K562 (cell line): Measurements from ENCODE around the gene ELOVL1. TPM values are rescaled to one million over a fixed set of nuclear protein-coding genes. Genes with fewer than 3 reads are reported as not detected.
A peak's percentile ranks its signal among the peaks of the same experiment; 100 is the strongest.

ENCODE experiments used
- ARID4B ChIP-seq: sonication (generic); formaldehyde crosslinking; IDR thresholded peaks from 2 replicates; pipeline ENCODE4 v1.8.0; 2022; ENCODE audit warnings: mild to moderate bottlenecking, missing genetic modification reagents
- BRCA1 ChIP-seq, 2 experiments: fragments of 450-650 bp in 1 of 2; sonication (generic) in 1 of 2; formaldehyde crosslinking in 1 of 2; IDR thresholded peaks; 2 replicates each; pipeline versions ENCODE4 v1.5.0 to v1.6.1; 2017 to 2020; ENCODE audit warnings: mild to moderate bottlenecking in 1 of 2, missing genetic modification reagents in 1 of 2
- DNMT1 ChIP-seq: fragments of 450-650 bp; IDR thresholded peaks from 2 replicates; pipeline ENCODE4 v1.6.1; 2016; ENCODE audit warnings: antibody characterized with exemption, mild to moderate bottlenecking
- HNRNPH1 ChIP-seq: fragments of 200-400 bp; formaldehyde crosslinking; optimal IDR thresholded peaks from 2 replicates; pipeline ENCODE3; 2017; ENCODE audit warnings: low read depth, mild to moderate bottlenecking, low read length, moderate library complexity
- KDM5B ChIP-seq: fragments of 200-600 bp; sonication (generic); IDR thresholded peaks from 2 replicates; pipeline ENCODE4 v1.6.1; 2012; ENCODE audit warnings: low read depth, mild to moderate bottlenecking, moderate library complexity, low read length, control low read depth, inconsistent platforms; ENCODE audit not compliant: insufficient replicate concordance
- MBD1 ChIP-seq: fragments of 250-450 bp; sonication (Bioruptor Pico); IDR thresholded peaks from 2 replicates; pipeline ENCODE4 v1.8.0; 2022; ENCODE audit warnings: inconsistent platforms
- NFATC3 ChIP-seq: fragments of 450-650 bp; IDR thresholded peaks from 2 replicates; pipeline ENCODE4 v1.6.1; 2017; ENCODE audit warnings: mild to moderate bottlenecking
- PHB ChIP-seq: fragments of 250-450 bp; sonication (Bioruptor Pico); IDR thresholded peaks from 2 replicates; pipeline ENCODE4 v1.5.0; 2021
- PRDM10 ChIP-seq: fragments of 450-650 bp; IDR thresholded peaks from 2 replicates; pipeline ENCODE4 v1.6.1; 2018; ENCODE audit not compliant: partially characterized antibody
- PURB ChIP-seq: sonication (generic); formaldehyde crosslinking; IDR thresholded peaks from 2 replicates; pipeline ENCODE4 v1.9.0; 2021; ENCODE audit warnings: low read depth, mild to moderate bottlenecking, missing genetic modification reagents
- SMAD4 ChIP-seq: fragments of 250-450 bp; sonication (Bioruptor Pico); conservative IDR thresholded peaks from 2 replicates; pipeline ENCODE4 v1.8.0; 2021; ENCODE audit warnings: inconsistent platforms, mild to moderate bottlenecking, moderate library complexity
- SRSF7 ChIP-seq: fragments of 200-400 bp; formaldehyde crosslinking; optimal IDR thresholded peaks from 2 replicates; pipeline ENCODE3; 2017; ENCODE audit warnings: mild to moderate bottlenecking, low read depth, low read length
- TAF15 ChIP-seq: fragments of 200-400 bp; formaldehyde crosslinking; IDR thresholded peaks from 2 replicates; pipeline ENCODE4 v1.6.1; 2017; ENCODE audit warnings: mild to moderate bottlenecking, low read depth, low read length, moderate library complexity
- TAF9B ChIP-seq: fragments of 450-650 bp; IDR thresholded peaks from 2 replicates; pipeline ENCODE4 v1.6.1; 2018; ENCODE audit warnings: mild to moderate bottlenecking; ENCODE audit not compliant: partially characterized antibody
- TAL1 ChIP-seq: fragments of 450-650 bp; IDR thresholded peaks from 2 replicates; pipeline ENCODE4 v1.6.1; 2016; ENCODE audit warnings: mild to moderate bottlenecking
- TGIF2 ChIP-seq: sonication (generic); formaldehyde crosslinking; IDR thresholded peaks from 2 replicates; pipeline ENCODE4 v1.8.1; 2022; ENCODE audit warnings: mild to moderate bottlenecking, missing genetic modification reagents, moderate library complexity
- ZC3H11A ChIP-seq: IDR thresholded peaks from 2 replicates; pipeline ENCODE4 v1.6.1; 2012; ENCODE audit warnings: low read depth, low read length, improper control_type of control experiment
- ZNF253 ChIP-seq: fragments of 250-450 bp; sonication (Bioruptor Pico); conservative IDR thresholded peaks from 2 replicates; pipeline ENCODE4 v1.6.1; 2021; ENCODE audit warnings: mild to moderate bottlenecking
- ZNF3 ChIP-seq: fragments of 250-450 bp; sonication (Bioruptor Pico); IDR thresholded peaks from 2 replicates; pipeline ENCODE4 v1.5.0; 2021; ENCODE audit warnings: mild to moderate bottlenecking, moderate library complexity
- polyA plus RNA-seq, 8 experiments: library from polyadenylated mRNA; depleted of rRNA in 4 of 8; stranded (reverse) in 5 of 8; unstranded in 3 of 8; fragments of >200 nt; fragmentation: Nextera tagmentation in 2 of 8; fragmentation: Illumina TruSeq in 1 of 8; extraction: Ambion mirVana in 2 of 8; extraction: Trizol in 1 of 8; gene quantifications; 2 replicates each; pipeline versions ENCODE4 v1.2.1 to v1.2.3, GENCODE V29; 2011 to 2014; ENCODE audit warnings: inconsistent platforms in 1 of 8, missing spikeins in 1 of 8
- total RNA-seq, 7 experiments: library from RNA; depleted of rRNA in 6 of 7; stranded (reverse); fragments of >200 nt in 6 of 7; fragmentation: Illumina TruSeq in 2 of 7; extraction: Trizol in 2 of 7; gene quantifications; 2 replicates each; pipeline versions ENCODE4 v1.2.1 to v1.2.3, GENCODE V29; 2011 to 2021; ENCODE audit warnings: low replicate concordance in 1 of 7

The ELOVL1 gene
- total and polyA plus RNA-seq, 9 of the 15 experiments (the other 6 are each of a cell fraction or from before 2014, with no cell fraction given), result 51.0 to 157 (median 70.3) TPM

GRCh38 chr1:43405219-43405875, 37.5 kb upstream of the ELOVL1 start (continued):
- TF ChIP-seq PRDM10 (no peak), SMAD4 (CRISPR knock-in tag) (peak; percentile 92), PHB (CRISPR knock-in tag) (no peak), ZC3H11A (no peak), DNMT1 (no peak), KDM5B (no peak), PURB (CRISPR knock-in tag) (no peak), TGIF2 (CRISPR knock-in tag) (no peak), ZNF253 (no peak), TAF9B (no peak), TAL1 (peak; percentile 87), HNRNPH1 (no peak), NFATC3 (no peak), BRCA1 (IDR thresholded peaks at IDR 0.05) (no peak), BRCA1 (CRISPR knock-in tag; IDR thresholded peaks at IDR 0.05) (no peak), ARID4B (CRISPR knock-in tag) (no peak), ZNF3 (CRISPR knock-in tag) (no peak), SRSF7 (no peak), MBD1 (CRISPR knock-in tag) (no peak), TAF15 (no peak)
